Kidney (tissue), 14 donors: ENCODE results near the gene AUP1. TPM values are rescaled to one million over a fixed set of nuclear protein-coding genes. Genes with fewer than 3 reads are reported as not detected.

Source experiments
- DNase-seq, 5 donors: peaks; one replicate each; pipeline ENCODE4 v3.0.0-alpha.2; 2013 to 2020
- FAIRE-seq: peaks from 2 replicates; lab custom pipeline; 2012; peaks lifted over from hg19 to GRCh38; lab: Jason Lieb, UNC
- H3K27ac ChIP-seq, 2 donors: one replicate each; pipeline ENCODE4 v1.7.0; 2013; ENCODE audit warnings: low read depth in 2 of 2, low read length in 2 of 2, inconsistent platforms in 1 of 2
- H3K27me3 ChIP-seq: one replicate; pipeline ENCODE4 v1.7.1; 2013; ENCODE audit warnings: low read length, inconsistent platforms; ENCODE audit not compliant: control insufficient read depth, insufficient read depth
- H3K36me3 ChIP-seq, 3 donors: one replicate each; pipeline versions ENCODE4 v1.7.0 to v1.7.1; 2013; ENCODE audit warnings: low read length in 3 of 3, control low read depth in 1 of 3, inconsistent platforms in 1 of 3; ENCODE audit not compliant: insufficient read depth in 3 of 3, control insufficient read depth in 2 of 3
- H3K4me1 ChIP-seq, 3 donors: one replicate each; pipeline versions ENCODE4 v1.7.0 to v1.7.1; 2013; ENCODE audit warnings: low read length in 3 of 3, inconsistent platforms in 1 of 3, low read depth in 1 of 3; ENCODE audit not compliant: control insufficient read depth in 2 of 3, insufficient read depth in 2 of 3
- H3K4me3 ChIP-seq, 3 donors: one replicate each; pipeline versions ENCODE4 v1.7.0 to v1.8.1; 2013; ENCODE audit warnings: low read length in 3 of 3, control low read depth in 1 of 3, inconsistent platforms in 1 of 3
- H3K9ac ChIP-seq, 3 donors: one replicate each; pipeline versions ENCODE4 v1.7.0 to v1.7.1; 2013; ENCODE audit warnings: low read length in 3 of 3, control low read depth in 1 of 3, inconsistent platforms in 1 of 3
- H3K9me3 ChIP-seq, 3 donors: one replicate each; pipeline versions ENCODE4 v1.7.0 to v1.7.1; 2013; ENCODE audit warnings: low read length in 3 of 3, control low read depth in 1 of 3, inconsistent platforms in 1 of 3; ENCODE audit not compliant: control insufficient read depth in 2 of 3, insufficient read depth in 1 of 3
- intact Hi-C: fragments of 100-400 bp; cut with DNase I; formaldehyde crosslinking; loops from one replicate; pipeline ENCODE4 v1.11.1; 2022
- polyA plus RNA-seq: library from polyadenylated mRNA; stranded (reverse); fragments of 350-450 nt; fragmentation: Illumina TruSeq; extraction: RNeasy Lipid Tissue Mini Kit (QIAGEN cat#74804); gene quantifications from one replicate; pipeline ENCODE4 v1.2.3, GENCODE V29; 2014; ENCODE audit warnings: low read depth, low replicate concordance; ENCODE audit not compliant: insufficient read depth
- total RNA-seq: library from RNA; stranded (reverse); fragmentation: NEBNext Ultra II Directional; extraction: Animal tissue kit (Norgen Biotek cat#: 25700); gene quantifications from one replicate; pipeline ENCODE4 v1.2.1, GENCODE V29; 2021
- TF ChIP-seq, protein P1 (sequence below): IDR thresholded peaks from 3 replicates; pipeline ENCODE4 v1.5.1; 2012; ENCODE audit warnings: mild to moderate bottlenecking, moderate library complexity, borderline replicate concordance; ENCODE audit not compliant: insufficient read depth; ENCODE audit errors: extremely low read depth
- donor health status: control.
- donor health status: control.
- donor health status: control.
- donor health status: control.
- donor health status: control.
- donor health status: DM: yes; HTN: yes; CAD: no.
- donor health status: Normal renal cell carcinoma (clear cell type).

The AUP1 gene
- total and polyA plus RNA-seq, 2 donors from 2014 or later = 91.0 to 130 TPM

DNA sequence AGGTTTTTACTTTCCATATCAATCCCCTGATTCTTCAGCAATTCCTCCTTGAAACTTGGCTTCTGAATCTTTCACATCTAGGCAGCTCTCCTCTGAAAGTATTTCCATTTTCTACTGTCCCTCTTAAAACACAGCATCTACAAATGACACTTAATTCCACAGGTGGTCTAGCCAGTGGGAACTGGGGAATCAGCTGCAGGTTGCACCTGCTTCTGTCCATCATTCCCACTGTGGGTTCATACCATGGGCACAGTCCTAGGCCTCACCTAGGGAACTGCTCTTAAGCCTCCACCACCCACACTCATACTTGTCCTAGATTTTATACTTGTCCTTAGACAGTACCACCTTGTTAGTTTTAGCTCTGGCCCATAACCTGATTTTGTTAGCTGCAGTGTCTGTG, 22.0 kb upstream of the AUP1 start:
- H3K27ac ChIP-seq = no peak overlapping the region
- H3K4me1 ChIP-seq = peaks cover 0 to 7% (median 0%) of the 10 kb centered on the region in 3 donors
- intact Hi-C loops = no loop called here
- no peaks in the 10 kb centered on the region for H3K36me3 ChIP-seq
- no peak overlapping the region for H3K9ac ChIP-seq
- TF ChIP-seq, protein P1, sequence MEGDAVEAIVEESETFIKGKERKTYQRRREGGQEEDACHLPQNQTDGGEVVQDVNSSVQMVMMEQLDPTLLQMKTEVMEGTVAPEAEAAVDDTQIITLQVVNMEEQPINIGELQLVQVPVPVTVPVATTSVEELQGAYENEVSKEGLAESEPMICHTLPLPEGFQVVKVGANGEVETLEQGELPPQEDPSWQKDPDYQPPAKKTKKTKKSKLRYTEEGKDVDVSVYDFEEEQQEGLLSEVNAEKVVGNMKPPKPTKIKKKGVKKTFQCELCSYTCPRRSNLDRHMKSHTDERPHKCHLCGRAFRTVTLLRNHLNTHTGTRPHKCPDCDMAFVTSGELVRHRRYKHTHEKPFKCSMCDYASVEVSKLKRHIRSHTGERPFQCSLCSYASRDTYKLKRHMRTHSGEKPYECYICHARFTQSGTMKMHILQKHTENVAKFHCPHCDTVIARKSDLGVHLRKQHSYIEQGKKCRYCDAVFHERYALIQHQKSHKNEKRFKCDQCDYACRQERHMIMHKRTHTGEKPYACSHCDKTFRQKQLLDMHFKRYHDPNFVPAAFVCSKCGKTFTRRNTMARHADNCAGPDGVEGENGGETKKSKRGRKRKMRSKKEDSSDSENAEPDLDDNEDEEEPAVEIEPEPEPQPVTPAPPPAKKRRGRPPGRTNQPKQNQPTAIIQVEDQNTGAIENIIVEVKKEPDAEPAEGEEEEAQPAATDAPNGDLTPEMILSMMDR = no peak
- H3K9me3 ChIP-seq = no peaks in the 10 kb centered on the region
- DNase-seq = no peak
- no peaks in the 10 kb centered on the region for H3K27me3 ChIP-seq
- FAIRE-seq = no peak
- H3K4me3 ChIP-seq = no peak overlapping the region

DNA sequence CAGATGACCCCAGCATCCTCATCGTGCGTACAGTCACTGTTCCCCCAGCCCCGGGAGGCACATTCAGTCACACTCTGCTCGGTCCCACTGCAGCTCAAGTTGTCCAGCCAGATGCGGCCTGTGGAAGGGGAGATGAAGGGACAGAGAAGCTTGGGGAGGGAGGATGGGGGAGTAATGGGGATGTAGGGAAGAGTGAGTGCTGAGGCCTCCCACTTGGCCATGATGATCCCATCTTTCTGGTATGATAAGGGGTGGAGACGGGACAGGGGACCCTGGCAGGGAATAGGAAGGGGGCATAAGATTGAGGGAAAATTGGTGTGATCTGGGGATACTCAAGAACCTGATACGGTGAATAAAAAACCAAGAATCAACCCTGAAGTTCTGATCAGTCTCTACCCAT, 20.7 kb upstream of the AUP1 start:
- Histone ChIP-seq H3K36me3 (no peaks in the 10 kb centered on the region), H3K4me1 (peaks cover 0 to 7% (median 0%) of the 10 kb centered on the region in 3 donors), H3K4me3 (no peak overlapping the region), H3K27ac (no peak overlapping the region), H3K9me3 (no peaks in the 10 kb centered on the region), H3K27me3 (no peaks in the 10 kb centered on the region), H3K9ac (no peak overlapping the region)
- no peak for FAIRE-seq
- intact Hi-C loops = no loop called here
- peak in 1 of 5 donors; percentile 10 for DNase-seq
- TF ChIP-seq, protein P1 = no peak

DNA sequence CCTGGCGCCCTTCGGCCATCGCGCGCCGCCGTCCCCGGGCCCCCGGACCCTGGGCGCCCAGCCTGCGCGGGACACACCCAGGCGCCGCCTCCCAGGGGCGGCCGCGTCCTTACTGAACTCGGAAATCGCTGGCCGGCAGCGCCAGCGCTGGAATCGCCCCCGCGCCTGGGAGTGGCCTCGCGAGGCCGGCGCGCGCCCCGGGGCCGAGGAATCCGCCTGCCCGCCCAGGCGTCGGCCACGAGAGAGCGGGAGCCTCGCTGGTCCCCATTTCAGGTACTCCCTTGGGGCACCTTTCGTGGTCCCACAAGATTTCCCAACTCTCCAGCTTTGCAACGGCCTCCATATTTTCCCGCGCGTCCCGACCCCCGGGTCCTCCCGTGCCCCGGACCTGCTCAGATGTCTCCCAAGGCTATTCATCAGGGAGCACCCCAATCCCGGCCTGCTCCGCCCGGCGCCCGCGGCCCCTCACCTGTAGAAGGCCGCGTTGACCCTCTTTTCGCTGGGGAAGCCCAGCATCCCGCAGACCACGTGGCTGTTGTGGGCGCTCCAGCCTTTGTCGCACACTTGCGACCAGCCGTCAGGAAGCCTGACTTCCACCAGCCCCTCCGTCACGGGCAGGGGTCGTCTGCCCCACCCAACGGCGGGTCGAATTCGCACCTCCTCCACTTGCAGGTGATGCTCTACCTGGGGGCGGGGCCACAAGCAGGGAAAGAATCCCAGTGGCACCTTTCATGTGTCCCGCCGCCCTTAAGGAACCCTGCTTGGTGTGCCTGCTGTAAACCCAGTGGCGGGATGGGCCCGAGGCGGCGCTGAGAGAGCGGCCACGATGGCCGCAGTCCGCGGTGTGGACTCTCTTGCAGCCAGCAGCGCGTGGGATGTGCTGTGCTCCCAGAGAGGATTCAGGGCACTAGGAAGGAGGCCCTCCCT, 19.7 kb upstream of the AUP1 start:
- intact Hi-C loops = no loop called here
- Histone ChIP-seq H3K36me3 (no peaks in the 10 kb centered on the region), H3K4me1 (peaks cover 0 to 7% (median 0%) of the 10 kb centered on the region in 3 donors), H3K27me3 (no peaks in the 10 kb centered on the region), H3K9me3 (no peaks in the 10 kb centered on the region), H3K9ac (peak overlapping the region in 1 of 3 donors; percentile 55), H3K27ac (no peak overlapping the region), H3K4me3 (peak overlapping the region; percentile 28 to 63 (median 44))
- FAIRE-seq (no peak), DNase-seq (peak; percentile 62 to 88 (median 84))
- TF ChIP-seq, protein P1 = no peak
